Measurements from ENCODE around the gene FREM2. TPM values are rescaled to one million over a fixed set of nuclear protein-coding genes. Genes with fewer than 3 reads are reported as not detected.

Gene FREM2
- polyA plus RNA-seq, 6 donors from 2014 or later, result not detected

DNA sequence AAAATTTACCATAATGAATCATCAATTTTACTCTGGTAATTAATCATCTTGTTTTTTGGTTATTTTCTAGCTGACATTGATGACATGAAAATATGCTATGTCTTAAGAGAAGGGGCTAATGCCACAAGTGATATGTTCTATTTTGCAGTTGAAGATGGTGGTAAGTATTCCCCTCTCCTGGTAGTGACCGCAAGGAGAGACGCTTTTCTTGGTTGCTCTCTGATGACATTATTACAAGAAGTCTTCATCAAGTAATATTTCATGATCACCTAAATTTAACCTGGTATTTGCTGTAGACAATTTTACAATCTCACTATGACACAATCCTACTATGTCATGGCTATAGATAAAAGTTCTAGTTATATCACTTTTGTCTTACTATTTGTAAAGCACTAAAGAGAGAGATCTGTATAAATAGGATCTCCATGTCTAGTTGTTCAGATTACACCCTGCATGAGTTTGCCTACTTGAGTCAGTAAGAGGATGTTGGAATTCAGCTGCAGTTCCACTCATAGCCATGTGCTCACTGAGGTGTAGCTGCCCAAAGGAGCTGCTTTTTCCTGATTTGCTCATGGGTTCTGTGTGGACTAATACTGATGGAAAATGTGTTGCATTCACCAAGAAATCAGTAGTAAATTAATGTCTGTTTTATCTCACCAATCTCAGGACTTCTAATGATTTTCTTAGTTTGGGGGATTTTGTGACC is 10.9 kb downstream of the FREM2 start:
- ATAC-seq (ENCODE audit: low read depth in 2 of 2), result no peak
- Mint-ChIP-seq H3K4me3 (no peak overlapping the region), H3K27me3 (no peaks in the 10 kb centered on the region), H3K36me3 (no peaks in the 10 kb centered on the region), H3K4me1 (no peaks in the 10 kb centered on the region), H3K9me3 (peaks cover 0 to 5% (median 0%) of the 10 kb centered on the region in 7 donors), H3K27ac (no peak overlapping the region)
- no peak for DNase-seq

DNA sequence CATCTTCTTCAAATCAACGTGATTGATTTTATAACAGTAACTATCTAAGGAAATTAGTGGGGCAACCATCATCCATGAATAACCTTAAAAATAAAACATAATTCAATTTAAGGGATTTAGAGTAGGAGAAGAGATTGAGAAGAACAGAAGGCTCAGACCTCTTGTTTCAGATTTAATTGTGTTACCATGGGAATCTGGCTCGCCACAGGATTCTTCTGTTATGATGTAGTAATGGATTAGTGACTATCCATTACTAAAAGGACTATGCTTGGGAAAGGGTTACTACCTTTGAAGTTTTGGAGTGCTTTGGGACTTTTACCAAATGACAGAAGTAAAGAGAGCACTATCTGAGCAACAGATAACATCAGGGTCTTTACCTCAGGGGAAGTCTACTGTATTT is 13.2 kb downstream of the FREM2 start:
- DNase-seq (no peak), ATAC-seq (ENCODE audit: low read depth in 2 of 2) (no peak)
- no peak overlapping the region for H3K27ac Mint-ChIP-seq
- peaks cover 0 to 5% (median 0%) of the 10 kb centered on the region in 3 donors for H3K27me3 Mint-ChIP-seq
- no peak overlapping the region for H3K4me3 Mint-ChIP-seq
- H3K9me3 Mint-ChIP-seq, result peaks cover 0 to 5% (median 0%) of the 10 kb centered on the region in 7 donors
- no peaks in the 10 kb centered on the region for H3K4me1 Mint-ChIP-seq
- no peaks in the 10 kb centered on the region for H3K36me3 Mint-ChIP-seq

DNA sequence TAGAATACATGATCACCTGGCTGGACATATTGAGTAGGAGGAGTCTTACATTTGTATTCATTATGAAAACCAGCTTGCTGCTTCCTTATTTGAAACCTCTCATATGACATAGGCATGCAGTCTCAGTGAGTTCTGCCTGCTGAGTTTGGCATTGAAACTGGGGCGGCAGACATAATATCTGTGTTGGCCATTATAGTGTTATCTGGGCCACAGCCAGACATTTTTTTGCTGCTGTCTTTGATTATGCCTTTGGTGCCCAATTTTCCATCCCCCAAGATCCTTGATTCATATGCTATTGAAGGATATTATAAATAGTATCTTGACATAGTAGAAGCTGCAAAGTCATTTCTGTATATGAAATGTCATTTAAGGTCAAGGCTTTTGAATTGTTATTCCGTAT is 15.8 kb downstream of the FREM2 start:
- H3K27ac Mint-ChIP-seq, result no peak overlapping the region
- no peak for DNase-seq

DNA sequence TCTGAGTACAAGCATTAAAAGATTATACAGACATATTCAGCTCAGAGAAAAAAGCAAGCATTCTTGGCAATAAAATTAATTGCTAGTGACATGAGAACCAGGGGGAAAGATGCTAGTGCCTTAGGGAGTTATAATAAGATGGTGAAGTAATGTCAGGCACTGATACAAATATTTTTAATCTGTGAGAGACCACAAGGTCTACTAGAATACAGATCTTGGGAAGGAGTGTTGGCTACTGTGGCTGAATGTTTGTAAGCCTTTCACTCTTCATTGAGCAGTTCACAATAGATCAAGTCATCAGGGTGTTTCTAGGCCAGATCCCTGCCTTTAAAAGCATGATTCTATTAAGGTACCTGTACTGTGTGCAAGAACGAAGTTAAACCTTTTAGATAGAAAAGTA is 16.4 kb downstream of the FREM2 start:
- no peak for ATAC-seq (ENCODE audit: low read depth in 2 of 2)
- Mint-ChIP-seq H3K4me1 (no peaks in the 10 kb centered on the region), H3K4me3 (no peak overlapping the region), H3K27ac (no peak overlapping the region), H3K9me3 (peaks cover 0 to 4% (median 0%) of the 10 kb centered on the region in 7 donors), H3K36me3 (no peaks in the 10 kb centered on the region), H3K27me3 (peaks cover 0 to 5% (median 0%) of the 10 kb centered on the region in 3 donors)
- no peak for DNase-seq

More for the DNA sequence above, 15.8 kb downstream of the FREM2 start:
- H3K4me3 Mint-ChIP-seq, result no peak overlapping the region
- no peak for ATAC-seq (ENCODE audit: low read depth in 2 of 2)
- no peaks in the 10 kb centered on the region for H3K36me3 Mint-ChIP-seq
- H3K27me3 Mint-ChIP-seq, result peaks cover 0 to 5% (median 0%) of the 10 kb centered on the region in 3 donors
- peaks cover 0 to 4% (median 0%) of the 10 kb centered on the region in 7 donors for H3K9me3 Mint-ChIP-seq
- no peaks in the 10 kb centered on the region for H3K4me1 Mint-ChIP-seq

DNA sequence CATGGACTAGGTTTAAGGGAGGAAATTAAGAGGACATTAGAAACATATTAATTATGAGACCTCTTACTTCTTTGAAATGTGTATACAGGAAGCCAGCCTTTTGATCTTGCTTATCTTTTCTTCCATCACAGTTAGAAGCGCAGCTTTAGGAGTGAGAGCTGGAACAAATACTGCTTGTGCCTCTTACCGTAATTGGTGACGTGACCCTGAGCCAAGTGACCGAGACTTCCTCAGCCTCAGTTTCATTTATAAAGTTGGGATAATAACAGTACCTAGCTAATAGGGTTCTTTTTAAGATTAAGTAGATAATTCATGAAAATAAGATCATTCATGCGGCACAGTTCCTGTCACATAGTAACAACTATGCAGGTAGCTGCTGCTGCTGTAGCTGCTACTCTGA is 18.5 kb downstream of the FREM2 start:
- ATAC-seq (ENCODE audit: low read depth in 2 of 2) (no peak), DNase-seq (no peak)
- Mint-ChIP-seq H3K4me3 (no peak overlapping the region), H3K27ac (no peak overlapping the region), H3K36me3 (no peaks in the 10 kb centered on the region), H3K27me3 (peaks cover 0 to 9% (median 8%) of the 10 kb centered on the region in 3 donors), H3K9me3 (peaks cover 0 to 8% (median 0%) of the 10 kb centered on the region in 7 donors), H3K4me1 (no peaks in the 10 kb centered on the region)

GRCh38 chr13:38707460-38707859 is 20.6 kb downstream of the FREM2 start:
- H3K9me3 Mint-ChIP-seq, result peaks cover 0 to 8% (median 0%) of the 10 kb centered on the region in 7 donors
- no peak for DNase-seq
- H3K4me3 Mint-ChIP-seq, result no peak overlapping the region
- H3K27ac Mint-ChIP-seq, result no peak overlapping the region
- no peak for ATAC-seq (ENCODE audit: low read depth in 2 of 2)
- H3K4me1 Mint-ChIP-seq, result no peaks in the 10 kb centered on the region
- no peaks in the 10 kb centered on the region for H3K36me3 Mint-ChIP-seq
- H3K27me3 Mint-ChIP-seq, result peaks cover 0 to 9% (median 8%) of the 10 kb centered on the region in 3 donors

DNA sequence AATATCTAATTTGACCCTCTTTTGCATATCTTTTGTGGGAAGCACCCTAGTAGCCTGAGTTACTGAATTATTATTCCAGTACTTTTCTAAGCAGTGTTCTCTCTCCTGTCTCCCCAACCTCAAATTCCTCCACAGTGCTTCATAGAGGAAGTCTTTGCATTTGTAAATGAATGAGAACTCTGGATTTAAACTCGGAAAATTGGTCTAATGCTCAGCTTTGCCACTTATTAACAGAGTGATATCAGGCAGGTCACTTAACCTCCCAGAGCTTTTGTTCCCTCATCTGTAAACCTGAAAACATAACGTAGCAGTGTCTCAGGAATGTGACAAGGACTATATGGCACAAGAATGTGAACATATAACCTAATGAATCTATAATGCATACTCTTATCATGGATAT is 26.2 kb downstream of the FREM2 start:
- Mint-ChIP-seq H3K4me3 (no peak overlapping the region), H3K9me3 (peaks cover 0 to 4% (median 0%) of the 10 kb centered on the region in 7 donors), H3K27ac (no peak overlapping the region), H3K4me1 (no peaks in the 10 kb centered on the region), H3K36me3 (no peaks in the 10 kb centered on the region), H3K27me3 (peaks cover 0 to 10% (median 8%) of the 10 kb centered on the region in 3 donors)
- ATAC-seq (ENCODE audit: low read depth in 2 of 2) (no peak), DNase-seq (no peak)

- H3K4me1 Mint-ChIP-seq, result no peaks in the 10 kb centered on the region
- H3K4me3 Mint-ChIP-seq, result no peak overlapping the region
- DNase-seq, result no peak
- no peaks in the 10 kb centered on the region for H3K9me3 Mint-ChIP-seq
- H3K27me3 Mint-ChIP-seq, result peaks cover 0 to 8% (median 4%) of the 10 kb centered on the region in 3 donors
- no peak for ATAC-seq (ENCODE audit: low read depth in 2 of 2)
- H3K36me3 Mint-ChIP-seq, result no peaks in the 10 kb centered on the region
- no peak overlapping the region for H3K27ac Mint-ChIP-seq
These were observed 31.5 kb downstream of the FREM2 start for GRCh38 chr13:38718374-38718773.

DNA sequence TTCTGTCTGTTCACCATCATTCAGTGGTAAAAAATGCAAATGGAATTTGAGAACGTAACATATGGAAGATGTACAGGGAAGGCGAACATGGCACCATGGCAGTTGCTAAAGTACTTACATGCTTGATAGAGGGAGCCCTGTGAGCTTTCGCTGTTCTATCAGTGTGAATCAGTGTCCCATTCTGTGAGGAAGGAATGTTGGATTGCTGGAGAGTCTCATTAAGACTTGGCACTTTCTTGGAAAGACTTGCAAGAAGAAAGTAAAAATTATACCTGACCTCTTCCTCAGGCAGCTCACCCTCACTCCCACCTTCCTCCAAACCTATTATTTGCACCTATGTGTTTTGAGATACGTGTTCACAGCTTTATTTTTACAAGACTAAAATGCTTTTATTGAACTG is 43.5 kb downstream of the FREM2 start:
- no peak overlapping the region for H3K4me3 Mint-ChIP-seq
- ATAC-seq (ENCODE audit: low read depth in 2 of 2), result no peak
- peaks cover 0 to 5% (median 0%) of the 10 kb centered on the region in 3 donors for H3K27me3 Mint-ChIP-seq
- H3K9me3 Mint-ChIP-seq, result no peaks in the 10 kb centered on the region
- H3K36me3 Mint-ChIP-seq, result no peaks in the 10 kb centered on the region
- H3K27ac Mint-ChIP-seq, result no peak overlapping the region
- no peaks in the 10 kb centered on the region for H3K4me1 Mint-ChIP-seq
- DNase-seq, result no peak

DNA sequence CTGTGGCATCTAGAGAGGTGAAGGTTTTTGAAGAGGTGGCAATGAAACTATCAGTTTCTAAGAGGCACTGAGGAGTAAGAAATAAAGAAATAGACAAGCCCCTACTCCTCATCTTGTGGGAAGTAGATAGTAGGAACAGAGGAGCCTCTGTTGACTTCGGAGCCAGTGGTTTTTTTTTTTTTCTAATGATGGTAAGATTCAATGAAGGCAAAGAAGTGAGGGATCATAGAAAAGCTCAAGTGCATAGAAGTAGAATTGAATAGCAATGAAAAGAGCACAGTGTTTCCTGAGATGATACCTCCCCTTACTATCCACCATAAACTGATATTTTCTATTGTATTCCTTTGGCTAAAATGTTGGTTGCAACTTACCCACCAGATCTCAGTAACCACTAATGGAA is 46.3 kb downstream of the FREM2 start:
- Mint-ChIP-seq H3K4me1 (no peaks in the 10 kb centered on the region), H3K4me3 (no peak overlapping the region), H3K27ac (no peak overlapping the region), H3K36me3 (no peaks in the 10 kb centered on the region), H3K27me3 (peaks cover 0 to 6% (median 0%) of the 10 kb centered on the region in 3 donors), H3K9me3 (peaks cover 0 to 4% (median 0%) of the 10 kb centered on the region in 7 donors)
- ATAC-seq (ENCODE audit: low read depth in 2 of 2) (no peak), DNase-seq (no peak)

DNA sequence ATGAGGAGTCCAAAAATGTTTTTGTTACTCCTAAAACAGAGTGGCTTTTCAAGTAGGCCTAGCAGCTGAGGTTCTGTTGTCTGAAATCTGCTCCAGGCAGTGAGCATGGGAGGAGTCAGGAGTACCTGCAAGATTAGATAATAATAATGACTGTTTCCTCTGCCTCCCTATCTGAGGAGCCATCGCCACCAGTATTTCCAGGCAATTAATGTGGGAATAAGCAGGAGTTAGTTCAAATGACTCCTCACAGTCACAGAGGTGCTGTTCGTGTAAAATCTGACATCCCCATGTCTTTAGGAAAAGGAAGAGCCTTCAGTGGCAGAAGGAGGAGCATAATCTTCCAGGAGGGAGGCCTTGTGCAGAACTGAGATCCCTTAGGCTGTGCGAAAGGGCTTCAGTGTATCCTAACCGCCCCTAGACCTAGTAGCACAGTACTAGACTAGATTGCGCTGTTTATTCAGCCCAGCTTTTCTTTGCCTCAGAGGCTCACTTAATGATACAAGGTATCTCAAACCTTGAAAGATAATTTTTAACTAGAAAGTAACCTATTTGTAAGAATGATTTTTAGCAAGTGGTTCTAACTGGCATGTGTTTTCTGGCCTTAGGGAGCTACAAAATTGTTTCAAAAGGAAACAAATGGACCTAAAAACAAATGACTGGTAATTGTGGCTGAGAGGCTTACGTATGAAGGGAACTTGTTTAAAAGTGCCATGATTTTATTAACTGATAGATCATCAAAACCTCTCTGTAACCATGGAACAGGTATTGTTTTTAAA is 49.0 kb downstream of the FREM2 start:
- DNase-seq (no peak), ATAC-seq (ENCODE audit: low read depth in 2 of 2) (no peak)
- Mint-ChIP-seq H3K27ac (no peak overlapping the region), H3K4me1 (no peaks in the 10 kb centered on the region), H3K4me3 (no peak overlapping the region), H3K36me3 (no peaks in the 10 kb centered on the region), H3K9me3 (peaks cover 0 to 4% (median 0%) of the 10 kb centered on the region in 7 donors), H3K27me3 (peaks cover 0 to 6% (median 6%) of the 10 kb centered on the region in 3 donors)

- Mint-ChIP-seq H3K27me3 (peaks cover 0 to 8% (median 8%) of the 10 kb centered on the region in 3 donors), H3K9me3 (peaks cover 0 to 4% (median 0%) of the 10 kb centered on the region in 7 donors)
These were observed 56.6 kb downstream of the FREM2 start for GRCh38 chr13:38743466-38743865.

GRCh38 chr13:38752686-38753085 is 65.8 kb downstream of the FREM2 start:
- no peak overlapping the region for H3K4me3 Mint-ChIP-seq
- H3K27me3 Mint-ChIP-seq, result peaks cover 0 to 8% (median 3%) of the 10 kb centered on the region in 3 donors
- H3K27ac Mint-ChIP-seq, result no peak overlapping the region
- no peak for DNase-seq
- H3K4me1 Mint-ChIP-seq, result no peaks in the 10 kb centered on the region
- no peaks in the 10 kb centered on the region for H3K9me3 Mint-ChIP-seq
- ATAC-seq (ENCODE audit: low read depth in 2 of 2), result no peak
- H3K36me3 Mint-ChIP-seq, result no peaks in the 10 kb centered on the region

More at GRCh38 chr13:38743466-38743865, 56.6 kb downstream of the FREM2 start:
- Mint-ChIP-seq H3K27ac (no peak overlapping the region), H3K4me3 (no peak overlapping the region), H3K36me3 (no peaks in the 10 kb centered on the region), H3K4me1 (no peaks in the 10 kb centered on the region)
- no peak for ATAC-seq (ENCODE audit: low read depth in 2 of 2)
- DNase-seq, result no peak

GRCh38 chr13:38753878-38754277 is 67.0 kb downstream of the FREM2 start:
- Mint-ChIP-seq H3K9me3 (peaks cover 0 to 3% (median 0%) of the 10 kb centered on the region in 7 donors), H3K27ac (no peak overlapping the region), H3K27me3 (peaks cover 11 to 14% (median 12%) of the 10 kb centered on the region in 3 donors), H3K36me3 (no peaks in the 10 kb centered on the region), H3K4me3 (no peak overlapping the region), H3K4me1 (no peaks in the 10 kb centered on the region)
- no peak for DNase-seq
- no peak for ATAC-seq (ENCODE audit: low read depth in 2 of 2)
